ENCODE measurements around the gene PNMA8C.

Gene PNMA8C

DNA sequence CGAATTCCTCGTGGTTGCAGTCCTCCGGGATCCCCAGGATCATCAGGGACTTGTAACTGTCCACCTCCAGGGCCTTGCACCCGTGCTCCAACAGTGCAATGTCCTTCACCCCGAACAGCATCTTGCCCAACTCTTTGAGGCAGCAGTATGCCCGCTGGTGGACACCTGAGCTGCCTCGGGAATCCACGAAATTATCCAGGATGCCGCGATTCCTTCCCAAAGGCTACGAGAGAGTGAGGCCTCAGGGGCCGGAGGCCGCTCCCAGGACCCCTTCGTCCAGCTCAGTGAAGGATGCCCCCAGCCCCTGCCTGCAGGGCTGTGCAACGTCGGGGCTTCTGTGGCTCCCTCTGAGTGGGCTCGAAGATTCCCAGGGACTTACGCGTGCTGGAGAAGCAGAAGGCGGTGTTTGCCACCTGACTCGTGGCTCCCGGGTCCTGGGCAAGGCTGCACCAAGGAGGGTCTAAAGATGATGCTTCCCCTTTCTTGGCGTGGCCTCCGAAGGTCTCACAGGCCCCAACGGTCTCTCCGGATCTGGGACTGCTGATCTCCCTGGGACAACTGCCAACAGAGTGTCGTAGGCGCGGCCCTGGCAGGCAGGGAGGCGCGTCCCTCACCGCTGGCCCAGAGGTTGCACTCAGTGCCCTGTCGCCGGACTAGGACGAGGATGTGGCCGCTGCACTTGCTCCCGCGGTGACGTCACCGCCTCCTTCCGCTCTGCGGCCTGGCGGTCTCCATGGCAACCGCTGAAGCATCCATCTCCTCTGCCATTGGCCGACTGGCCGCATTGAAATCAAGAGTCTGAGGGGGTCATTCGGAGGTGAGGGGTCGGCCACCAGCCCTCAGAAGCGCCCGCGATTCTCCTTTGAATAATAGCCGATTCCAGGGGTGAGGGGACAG is at the start of gene PNMA8C:
Gene PNMA8C (minus strand): TSS at position 698 of the 897 bp plus-strand sequence. CDS start 577 bp downstream, at position 121.
- peak; percentile 86 for DNase-seq (ENCODE audit: low spot score)

DNA sequence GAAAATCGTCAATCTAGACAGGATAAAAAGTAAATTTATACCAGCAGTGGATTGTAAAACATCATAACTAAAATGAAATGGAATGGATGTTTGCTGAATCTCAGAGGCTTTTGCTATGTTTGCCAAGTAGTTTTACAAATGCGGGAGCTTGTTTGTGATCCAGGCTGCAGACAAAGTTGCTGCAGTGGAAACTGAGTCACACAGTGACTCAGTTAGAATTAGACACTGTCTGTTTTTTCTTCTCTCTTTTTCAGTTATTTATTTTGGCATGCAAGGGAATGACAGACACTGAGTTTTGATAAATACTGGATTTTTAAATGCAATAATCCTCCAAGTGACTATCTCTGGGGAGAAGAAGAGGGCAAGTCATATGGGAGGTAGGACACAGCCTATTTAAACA is 47.2 kb upstream of the PNMA8C start:
- DNase-seq (ENCODE audit: low spot score): no peak

DNA sequence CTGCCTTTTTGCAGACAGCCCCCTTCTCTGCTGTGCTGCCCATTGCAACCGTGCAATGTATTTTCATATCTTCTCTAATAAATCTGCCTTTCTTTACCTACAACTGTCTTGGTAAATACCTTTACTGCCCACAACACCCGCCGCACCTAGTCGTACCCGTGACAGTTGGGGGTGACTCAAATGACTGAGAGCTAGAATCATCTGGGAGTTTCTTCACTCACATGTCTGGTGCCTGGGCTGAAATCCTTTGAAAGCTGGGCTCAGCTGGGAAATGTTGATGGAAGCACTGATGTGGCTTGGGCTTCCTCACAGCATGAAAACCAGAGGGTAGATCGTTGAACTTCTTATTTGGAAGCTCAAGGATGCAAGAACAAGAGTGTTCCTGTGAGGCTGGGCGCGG is 45.5 kb upstream of the PNMA8C start:
- no peak for DNase-seq (ENCODE audit: low spot score)

DNA sequence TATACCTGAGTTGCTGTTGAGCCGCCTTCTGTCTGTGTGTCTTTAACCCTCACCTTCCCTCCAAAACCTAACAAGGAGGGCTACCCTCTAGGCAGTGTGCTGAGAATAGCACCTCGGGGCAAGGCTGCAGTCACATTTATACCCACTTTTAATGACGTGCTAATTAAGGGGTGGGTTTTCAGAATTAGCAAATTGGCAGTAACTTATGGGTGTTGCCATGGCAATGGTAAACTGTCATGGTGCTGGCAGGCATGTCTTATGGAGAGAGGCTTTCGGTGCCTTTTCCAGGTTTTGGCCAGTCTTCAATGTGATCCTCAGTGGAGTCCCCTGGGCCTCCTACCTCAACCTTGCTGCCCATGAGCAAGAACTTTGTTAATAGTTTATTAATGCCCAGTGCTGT is 43.9 kb upstream of the PNMA8C start:
- no peak for DNase-seq (ENCODE audit: low spot score)

DNA sequence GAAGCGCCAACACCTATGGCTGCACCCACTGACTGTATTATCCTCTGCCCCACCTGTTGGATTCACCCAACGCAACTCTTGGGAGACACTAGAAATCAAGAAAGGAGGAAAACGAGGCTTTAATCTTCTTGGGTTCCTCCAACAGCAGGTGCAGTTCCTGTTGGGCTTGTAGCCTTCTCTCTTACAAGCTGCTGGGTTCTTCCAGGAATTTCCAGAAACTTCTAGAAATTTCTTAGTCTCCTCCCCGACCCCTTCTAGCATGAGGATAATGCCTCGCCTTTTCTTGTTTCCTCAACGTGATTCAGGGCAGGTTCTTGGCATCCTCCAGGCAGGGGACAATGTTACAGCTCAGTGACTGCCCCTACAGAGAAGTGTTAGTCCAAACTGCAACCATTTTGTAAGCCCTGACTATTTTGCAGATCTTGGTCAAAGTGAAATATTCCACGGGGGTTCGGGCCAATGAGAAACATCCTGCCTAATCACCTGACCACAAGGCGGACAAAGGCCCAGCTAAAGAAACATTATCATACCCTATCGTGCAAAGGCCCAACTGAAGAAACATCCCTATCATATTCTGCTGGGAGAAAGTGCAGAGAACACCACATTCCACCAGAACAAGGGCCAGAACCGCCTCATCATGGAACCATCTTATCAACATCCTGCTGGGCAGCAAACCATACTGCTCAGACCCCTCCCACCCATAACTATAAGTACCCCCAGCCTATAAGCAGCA is 43.2 kb upstream of the PNMA8C start:
- peak; percentile 56 for DNase-seq (ENCODE audit: low spot score)

DNA sequence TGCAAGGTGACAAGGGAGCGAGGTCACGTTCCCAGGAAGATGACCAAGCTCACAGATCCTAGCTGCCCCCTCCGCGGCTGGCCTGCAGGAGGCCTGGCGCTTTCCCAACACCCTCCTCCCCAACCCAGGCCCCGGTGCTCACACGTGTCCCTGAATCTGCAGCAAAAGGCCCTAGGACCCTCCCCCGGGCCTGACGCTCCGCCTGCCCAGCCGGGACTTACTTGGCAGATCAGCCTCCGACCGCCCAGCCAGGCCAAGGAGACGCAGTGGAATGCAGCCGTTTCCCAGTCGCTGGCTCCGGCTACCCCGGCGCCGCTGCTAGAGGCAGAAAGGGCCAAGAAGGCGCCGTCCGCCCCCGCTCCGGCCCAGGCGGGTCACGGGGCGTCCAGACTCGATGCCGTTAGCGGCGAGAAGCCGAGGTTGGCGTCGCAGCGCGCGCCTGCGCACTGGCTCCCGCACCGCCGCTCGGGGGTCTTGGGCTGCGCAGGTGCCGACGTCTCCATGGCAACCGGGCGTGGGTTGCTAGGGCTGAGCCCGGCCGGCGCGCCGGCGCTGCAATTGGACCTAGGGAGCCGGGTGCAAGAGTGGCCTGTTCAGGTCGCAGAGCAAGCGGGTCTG is 42.5 kb upstream of the PNMA8C start, which contains the start of gene PNMA8A:
Gene PNMA8A (minus strand): TSS at position 448 of the 618 bp plus-strand sequence. CDS start 528 bp downstream, outside the sequence.
- peak; percentile 66 for DNase-seq (ENCODE audit: low spot score)

DNA sequence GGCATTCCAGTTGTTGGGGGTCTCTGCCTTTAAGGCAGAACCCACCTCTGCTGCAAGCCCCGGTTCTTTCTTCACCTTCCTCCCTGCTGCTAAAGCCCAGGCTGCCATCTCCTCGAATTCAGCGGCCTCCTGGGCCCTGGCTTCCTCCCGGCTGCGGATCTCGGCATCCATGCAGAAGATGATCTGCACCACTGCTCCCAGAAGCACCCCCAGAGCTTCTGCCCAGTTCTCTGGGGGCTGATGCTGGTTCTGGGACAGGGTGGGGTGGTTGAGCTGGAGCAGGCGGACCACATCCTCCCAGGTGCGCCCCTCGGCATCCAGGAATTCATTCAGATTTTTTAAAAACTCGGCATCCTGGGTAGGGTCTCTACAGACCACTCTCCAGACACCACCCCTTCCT is 41.6 kb upstream of the PNMA8C start:
- DNase-seq (ENCODE audit: low spot score): no peak

DNA sequence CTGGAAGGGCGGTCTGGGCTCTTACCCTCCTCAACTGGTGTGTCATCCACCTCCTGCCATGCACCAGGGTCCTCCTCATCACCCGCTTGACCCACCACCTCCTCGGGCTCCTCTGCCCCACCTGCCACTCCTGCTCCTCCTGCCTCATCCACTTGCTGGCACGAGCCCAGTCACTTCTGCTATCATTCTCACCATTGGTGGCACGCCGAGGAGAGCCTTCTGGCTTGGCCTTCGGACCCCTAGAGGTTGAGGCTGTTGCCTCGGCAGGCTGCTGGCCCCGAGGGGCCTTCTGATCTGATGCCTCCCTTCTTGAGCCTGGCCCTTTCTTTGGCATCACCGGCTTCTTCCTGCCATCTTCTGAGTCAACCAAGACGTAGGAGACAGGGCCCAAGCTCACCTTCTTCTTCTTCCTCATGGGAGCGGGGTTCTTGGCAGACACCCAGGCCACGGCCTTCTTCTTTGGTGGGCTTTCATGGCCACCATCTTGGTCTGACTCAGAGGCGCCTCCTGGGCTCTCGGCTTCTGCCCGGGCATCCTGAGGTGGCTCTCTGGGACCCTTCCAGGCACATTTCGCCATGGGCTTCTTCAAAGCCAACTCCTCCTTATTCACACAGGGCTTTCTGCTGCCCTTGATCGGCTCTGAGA is 40.9 kb upstream of the PNMA8C start:
- no peak for DNase-seq (ENCODE audit: low spot score)

DNA sequence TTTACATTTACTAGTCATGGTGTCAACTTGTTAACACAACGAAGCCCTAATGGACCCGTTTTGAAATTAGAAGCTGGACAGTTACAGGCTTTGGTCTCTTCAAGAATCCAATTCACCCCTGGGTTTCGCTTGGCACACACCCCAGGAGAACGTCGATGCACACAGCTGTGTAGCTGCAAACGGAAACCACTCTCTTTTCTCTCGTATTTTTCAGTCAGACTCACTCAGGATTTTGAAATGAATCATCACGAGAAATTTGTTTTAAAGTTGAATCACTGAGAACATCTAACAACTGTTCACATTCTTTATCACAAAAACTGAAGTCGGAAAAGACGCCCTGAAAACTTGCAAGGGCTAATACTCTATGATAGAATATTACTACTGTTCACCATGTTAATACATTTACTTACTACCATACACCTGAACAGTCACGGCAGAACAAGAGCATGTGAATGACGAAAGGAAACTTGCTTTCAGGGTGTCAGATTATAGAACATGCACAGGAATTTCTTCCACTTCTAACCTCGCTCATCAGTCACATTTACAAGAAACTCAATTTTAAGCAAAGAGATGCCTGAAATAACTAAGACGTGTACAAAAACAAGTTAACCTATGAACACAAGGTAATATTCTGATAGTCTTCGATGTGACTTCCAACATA is 37.9 kb upstream of the PNMA8C start:
- DNase-seq (ENCODE audit: low spot score): no peak

DNA sequence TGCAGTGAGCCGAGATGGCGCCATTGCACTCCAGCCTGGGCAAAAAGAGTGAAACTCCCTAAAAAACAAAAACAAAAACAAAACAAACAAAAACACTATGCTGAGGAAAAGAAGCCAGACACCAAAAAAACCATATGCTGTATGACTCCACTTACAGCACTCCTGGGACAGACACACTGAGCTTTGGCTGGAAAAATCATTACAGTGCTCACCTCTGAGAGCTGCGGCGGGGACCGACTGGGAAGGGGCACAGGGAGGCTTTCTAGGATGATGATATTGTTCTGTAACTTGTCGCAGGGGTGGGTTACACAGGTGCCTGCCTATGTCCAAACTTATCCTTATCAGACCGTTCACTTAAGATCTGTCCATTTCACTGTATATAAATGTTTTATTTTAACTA is 34.8 kb upstream of the PNMA8C start:
- no peak for DNase-seq (ENCODE audit: low spot score)

DNA sequence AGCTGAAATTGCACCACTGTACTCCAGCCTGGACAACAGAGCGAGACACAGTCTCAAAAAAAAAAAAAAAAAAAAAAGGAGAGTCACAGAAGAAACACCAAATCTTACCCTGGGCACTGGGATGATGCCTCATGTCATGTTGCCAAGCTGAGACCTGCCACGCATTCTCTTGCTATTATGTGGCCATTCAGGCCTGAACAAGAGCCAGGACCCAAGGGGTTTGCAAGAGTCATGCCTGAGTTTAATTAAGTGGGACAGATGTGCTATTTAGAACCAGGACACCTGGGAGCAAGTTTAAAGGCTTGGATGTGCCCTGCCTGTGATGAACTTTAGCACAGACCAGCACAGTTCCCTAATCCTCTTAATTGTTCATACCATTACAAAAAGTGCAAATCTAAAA is 32.8 kb upstream of the PNMA8C start:
- DNase-seq (ENCODE audit: low spot score): no peak

DNA sequence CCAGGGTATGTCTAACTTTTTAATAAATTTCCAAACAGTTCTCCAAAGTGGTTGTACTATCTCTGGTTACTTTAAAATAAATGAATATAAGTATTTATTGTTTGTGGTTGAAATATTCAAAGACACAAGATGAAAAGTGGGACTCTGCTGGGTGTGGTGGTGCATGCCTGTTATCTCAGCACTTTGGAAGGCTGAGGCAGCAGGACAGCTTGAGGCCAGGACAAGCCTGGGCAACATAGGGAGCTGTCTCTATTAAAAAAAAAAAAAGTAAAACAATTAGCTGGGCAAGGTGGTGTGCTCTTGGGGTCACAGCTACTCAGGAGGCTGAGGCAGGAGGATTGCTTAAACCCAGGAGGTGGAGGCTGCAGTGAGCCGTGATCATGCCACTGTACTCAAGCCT is 32.2 kb upstream of the PNMA8C start:
- DNase-seq (ENCODE audit: low spot score): no peak

DNA sequence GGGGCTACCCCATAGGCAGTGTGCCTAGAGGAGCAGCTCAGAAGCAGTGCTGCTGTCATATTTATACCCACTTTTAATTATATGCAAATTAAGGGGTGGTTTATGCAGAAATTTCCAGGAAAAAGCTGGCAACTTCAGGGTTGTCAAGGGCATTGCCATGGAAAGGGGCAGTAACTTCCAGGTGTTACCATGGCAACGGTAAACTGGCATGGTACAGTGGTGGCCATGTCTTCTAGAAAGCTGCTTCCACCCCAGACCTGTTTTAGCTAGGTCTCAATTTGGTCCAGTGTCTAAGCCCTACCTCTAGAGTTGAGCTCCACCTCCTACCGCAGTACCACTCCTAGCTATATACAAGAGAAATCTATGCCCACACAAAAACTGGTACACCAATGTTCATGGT is 31.3 kb upstream of the PNMA8C start:
- DNase-seq (ENCODE audit: low spot score): no peak

DNA sequence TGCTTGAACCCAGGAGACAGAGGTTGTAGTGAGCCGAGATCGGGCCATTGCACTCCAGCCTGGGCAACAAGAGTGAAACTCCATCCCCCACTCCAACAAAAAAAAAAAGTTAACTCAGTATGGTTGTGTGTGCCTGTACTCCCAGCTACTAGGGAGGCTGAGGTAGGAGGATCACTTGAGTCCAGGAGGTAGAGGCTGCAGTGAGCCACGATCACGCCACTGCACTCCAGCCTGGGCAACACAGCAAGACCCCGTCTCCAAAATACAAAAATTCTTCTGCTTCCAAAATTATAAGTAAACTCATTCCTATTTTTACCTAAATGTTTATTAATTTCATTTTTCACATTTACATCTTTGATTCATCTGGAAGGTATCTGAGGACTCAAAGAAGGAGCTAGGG is 28.2 kb upstream of the PNMA8C start:
- no peak for DNase-seq (ENCODE audit: low spot score)

DNA sequence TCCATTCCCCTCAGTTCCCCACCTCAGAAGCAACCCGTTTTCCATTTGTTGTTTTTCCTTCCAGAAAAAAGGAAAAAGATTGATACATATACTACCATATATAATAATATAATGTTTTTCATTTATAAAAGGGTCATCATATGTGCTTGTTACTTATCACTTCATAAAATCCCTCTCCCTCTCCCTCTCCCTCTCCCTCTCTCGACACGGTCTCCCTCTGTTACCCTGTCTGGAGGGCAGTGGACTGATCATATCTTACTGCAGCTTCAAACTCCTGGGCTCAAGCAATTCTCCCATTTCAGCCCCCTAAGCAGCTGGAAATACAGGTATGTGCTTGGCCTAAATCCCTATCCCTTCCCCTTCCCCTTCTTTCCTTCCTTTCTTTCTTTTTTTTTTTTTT is 25.5 kb upstream of the PNMA8C start:
- no peak for DNase-seq (ENCODE audit: low spot score)

DNA sequence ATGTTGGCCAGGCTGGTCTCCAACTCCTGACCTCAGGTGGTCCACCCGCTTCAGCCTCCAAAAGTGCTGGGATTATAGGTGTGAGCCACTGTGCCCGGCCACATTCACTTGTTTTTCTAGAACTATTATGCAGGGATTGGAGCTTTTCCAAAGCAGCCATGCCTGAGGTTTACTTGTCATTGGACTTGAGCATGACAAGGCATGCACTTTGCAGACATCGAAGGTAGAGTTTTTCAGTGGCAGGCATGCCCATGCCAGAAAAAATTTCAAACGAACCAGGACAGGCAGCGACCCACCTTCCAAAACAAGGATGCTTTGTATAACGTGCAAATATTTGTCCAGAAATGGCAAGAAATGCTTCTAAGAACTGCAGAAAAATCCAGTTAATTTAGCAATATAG is 24.9 kb upstream of the PNMA8C start:
- DNase-seq (ENCODE audit: low spot score): no peak

DNA sequence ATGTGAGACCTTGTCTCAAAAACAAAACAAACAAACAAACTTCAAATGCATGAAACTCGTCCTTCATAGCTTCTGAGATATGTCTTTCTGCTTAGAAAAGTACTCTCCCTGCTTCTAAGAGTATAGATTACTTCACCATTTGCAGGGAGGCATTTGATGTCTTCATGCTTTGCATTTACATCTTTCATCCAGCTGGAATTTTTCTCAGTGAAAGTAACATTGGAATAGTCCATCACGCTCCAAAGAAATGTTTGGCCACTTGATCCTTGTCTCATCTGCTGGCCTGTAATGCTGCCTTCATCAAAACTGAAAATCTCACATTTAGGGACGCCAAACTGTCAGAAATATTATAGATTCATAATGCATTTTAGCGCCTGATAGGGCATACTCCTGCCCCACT is 23.4 kb upstream of the PNMA8C start:
- no peak for DNase-seq (ENCODE audit: low spot score)

DNA sequence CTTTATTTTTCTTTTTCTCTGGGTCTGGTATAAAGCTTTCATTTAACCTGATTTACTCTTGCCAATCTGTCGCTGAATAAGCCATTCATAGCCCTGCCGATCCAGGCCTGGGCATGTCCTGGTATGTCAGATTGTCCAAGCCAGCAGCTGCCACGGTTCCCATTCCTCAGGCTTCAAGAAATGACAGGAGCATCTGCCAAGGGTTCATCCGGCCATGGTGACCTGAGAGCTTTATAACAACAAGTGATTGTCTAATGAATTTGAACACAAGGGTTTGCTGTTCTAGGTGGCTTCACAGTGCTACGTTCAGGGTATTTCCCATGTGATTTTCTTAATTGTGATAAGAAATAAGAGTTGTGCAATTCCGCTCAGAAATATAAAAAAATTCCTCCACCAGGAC is 22.6 kb upstream of the PNMA8C start:
- peak; percentile 88 for DNase-seq (ENCODE audit: low spot score)

DNA sequence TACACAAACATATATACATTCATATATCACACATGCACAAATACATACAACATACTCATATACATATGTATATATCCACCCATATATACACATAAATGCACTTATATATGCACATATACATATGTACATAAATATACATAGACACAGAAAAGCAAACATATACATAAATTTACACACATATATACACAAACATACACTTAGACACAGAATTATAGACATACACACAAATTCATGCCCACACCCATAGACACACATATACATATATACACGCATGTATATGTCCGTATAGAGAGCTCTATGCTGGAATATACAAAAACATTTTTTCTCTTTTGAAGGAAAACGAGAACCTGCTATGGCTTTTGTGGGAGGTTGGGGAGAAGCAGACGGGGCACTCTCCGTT is 22.0 kb upstream of the PNMA8C start:
- DNase-seq (ENCODE audit: low spot score): no peak

DNA sequence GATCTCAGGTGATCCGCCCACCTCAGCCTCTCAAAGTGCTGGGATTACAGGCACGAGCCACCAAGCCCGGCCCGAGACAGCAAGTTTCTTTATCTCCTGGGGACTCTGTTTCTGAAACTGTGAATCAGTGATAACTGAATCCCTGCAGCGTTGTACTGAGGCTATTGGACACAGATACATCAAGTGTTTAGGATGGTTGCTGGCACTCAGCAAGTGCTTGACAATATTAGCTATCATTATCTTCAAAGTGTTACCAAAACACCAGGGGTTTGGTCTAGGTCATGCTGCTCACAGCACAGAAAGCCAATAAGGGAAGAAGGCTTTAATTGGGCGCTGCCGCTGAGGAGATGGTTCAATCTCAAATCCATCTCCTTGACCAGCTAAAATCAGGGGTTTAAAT is 20.5 kb upstream of the PNMA8C start:
- no peak for DNase-seq (ENCODE audit: low spot score)

DNA sequence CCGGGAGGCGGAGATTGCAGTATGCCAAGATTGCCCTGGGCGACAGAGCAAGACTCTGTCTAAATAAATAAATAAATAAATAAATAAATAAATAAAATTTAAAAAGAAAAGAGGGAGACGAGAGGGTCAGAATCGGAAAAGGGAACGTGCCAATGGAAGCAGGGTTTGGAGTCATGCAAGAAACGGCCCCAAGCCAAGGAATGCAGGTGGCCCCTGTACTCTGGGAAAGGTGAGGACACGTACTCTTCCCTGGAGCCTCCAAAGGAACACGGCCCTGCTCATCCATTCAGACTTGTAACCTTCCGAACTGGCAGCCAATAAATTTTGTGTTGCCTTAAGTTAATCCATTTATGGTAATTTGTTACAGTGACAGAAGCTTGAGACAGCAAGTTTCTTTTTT is 19.9 kb upstream of the PNMA8C start:
- no peak for DNase-seq (ENCODE audit: low spot score)

DNA sequence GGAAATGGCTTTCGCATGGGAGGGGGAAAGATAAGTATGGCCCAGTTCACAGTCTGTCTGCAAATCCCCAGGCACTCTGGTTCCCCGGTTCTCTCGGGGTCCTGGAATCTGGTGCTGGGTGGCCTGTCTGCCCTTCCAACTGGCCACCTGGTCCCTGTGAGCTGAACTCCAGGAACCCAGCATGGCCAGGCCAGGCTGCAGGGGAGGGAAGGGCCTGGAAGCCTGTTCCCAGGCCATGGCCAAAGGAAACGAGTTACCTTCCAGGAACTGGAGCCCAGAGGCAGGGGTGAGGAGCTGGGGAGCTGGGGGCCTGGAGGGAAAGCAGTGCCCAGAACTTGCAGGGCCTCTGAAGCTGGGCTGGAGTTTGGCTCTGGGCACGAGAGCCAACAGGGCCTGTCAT is 19.1 kb upstream of the PNMA8C start:
- DNase-seq (ENCODE audit: low spot score): no peak

Measured in pons (tissue), 1 donor.